SK-N-MC (cell line): ENCODE results near the gene HMG20B.

ENCODE experiments used
- DNase-seq: peaks from one replicate; pipeline ENCODE4 v3.0.0-alpha.2; 2011; ENCODE audit warnings: low read depth, low spot score
- H3K27ac ChIP-seq: fragments of 200-600 bp; sonication (generic); 2 replicates; pipeline ENCODE4 v1.5.1; 2016; ENCODE audit warnings: mixed run types
- H3K36me3 ChIP-seq: fragments of 200-600 bp; sonication (generic); 2 replicates; pipeline ENCODE4 v1.6.1; 2017; ENCODE audit warnings: antibody characterized with exemption, low read length, mixed read lengths; ENCODE audit not compliant: insufficient read depth
- H3K4me3 ChIP-seq: fragments of 200-600 bp; sonication (generic); 2 replicates; pipeline ENCODE4 v1.5.1; 2016
- H3K9ac ChIP-seq: fragments of 200-600 bp; sonication (generic); 2 replicates; pipeline ENCODE4 v1.8.0; 2017; ENCODE audit warnings: mixed run types, mixed read lengths; ENCODE audit not compliant: insufficient read length
- H3K9me3 ChIP-seq: fragments of 200-600 bp; sonication (generic); 2 replicates; pipeline ENCODE4 v1.6.1; 2017; ENCODE audit warnings: low read depth, mild to moderate bottlenecking, antibody characterized with exemption, low read length, moderate library complexity, mixed read lengths
- EZH2 ChIP-seq: fragments of 200-600 bp; sonication (generic); IDR thresholded peaks from one replicate; pipeline ENCODE4 v1.6.1; 2017; ENCODE audit warnings: antibody characterized with exemption
- FOXP2 ChIP-seq: optimal IDR thresholded peaks from 2 replicates; pipeline ENCODE3; 2011; ENCODE audit warnings: mild to moderate bottlenecking, moderate library complexity; ENCODE audit not compliant: insufficient read depth; ENCODE audit errors: extremely low read length, control extremely low read depth
- POLR2AphosphoS5 ChIP-seq: IDR thresholded peaks from 2 replicates; pipeline ENCODE4 v1.6.1; 2012; ENCODE audit warnings: mild to moderate bottlenecking, low read depth, low read length, borderline replicate concordance

The HMG20B gene

GRCh38 chr19:3538965-3539755 lies 33.6 kb upstream of the HMG20B start, which contains the start of gene TEKTIP1:
Gene TEKTIP1 (plus strand): TSS chr19:3539174. CDS start chr19:3539178, 4 bp downstream.
- DNase-seq: no peak

GRCh38 chr19:3539756-3540118 lies 33.0 kb upstream of the HMG20B start:
- Histone ChIP-seq H3K9ac (no peak overlapping the region), H3K36me3 (peaks cover 8% of the 10 kb centered on the region; the same call in 1 of the 2 replicates), H3K4me3 (no peak overlapping the region), H3K9me3 (no peaks in the 10 kb centered on the region), H3K27ac (no peak overlapping the region)
- TF ChIP-seq EZH2: no peak
- TF ChIP-seq POLR2AphosphoS5: no peak
- TF ChIP-seq FOXP2: no peak
- DNase-seq: no peak

More at GRCh38 chr19:3538965-3539755, 33.6 kb upstream of the HMG20B start, which contains the start of gene TEKTIP1:
- TF ChIP-seq FOXP2 (no peak), EZH2 (no peak), POLR2AphosphoS5 (no peak; the same call in 1 of the 2 replicates)
- Histone ChIP-seq H3K9ac (no peak within 1 kb of the TSS), H3K9me3 (no peaks in the 10 kb centered on the region), H3K27ac (no peak within 1 kb of the TSS), H3K36me3 (peaks cover 8% of the 10 kb centered on the region; the same call in 1 of the 2 replicates), H3K4me3 (no peak within 1 kb of the TSS)

DNA sequence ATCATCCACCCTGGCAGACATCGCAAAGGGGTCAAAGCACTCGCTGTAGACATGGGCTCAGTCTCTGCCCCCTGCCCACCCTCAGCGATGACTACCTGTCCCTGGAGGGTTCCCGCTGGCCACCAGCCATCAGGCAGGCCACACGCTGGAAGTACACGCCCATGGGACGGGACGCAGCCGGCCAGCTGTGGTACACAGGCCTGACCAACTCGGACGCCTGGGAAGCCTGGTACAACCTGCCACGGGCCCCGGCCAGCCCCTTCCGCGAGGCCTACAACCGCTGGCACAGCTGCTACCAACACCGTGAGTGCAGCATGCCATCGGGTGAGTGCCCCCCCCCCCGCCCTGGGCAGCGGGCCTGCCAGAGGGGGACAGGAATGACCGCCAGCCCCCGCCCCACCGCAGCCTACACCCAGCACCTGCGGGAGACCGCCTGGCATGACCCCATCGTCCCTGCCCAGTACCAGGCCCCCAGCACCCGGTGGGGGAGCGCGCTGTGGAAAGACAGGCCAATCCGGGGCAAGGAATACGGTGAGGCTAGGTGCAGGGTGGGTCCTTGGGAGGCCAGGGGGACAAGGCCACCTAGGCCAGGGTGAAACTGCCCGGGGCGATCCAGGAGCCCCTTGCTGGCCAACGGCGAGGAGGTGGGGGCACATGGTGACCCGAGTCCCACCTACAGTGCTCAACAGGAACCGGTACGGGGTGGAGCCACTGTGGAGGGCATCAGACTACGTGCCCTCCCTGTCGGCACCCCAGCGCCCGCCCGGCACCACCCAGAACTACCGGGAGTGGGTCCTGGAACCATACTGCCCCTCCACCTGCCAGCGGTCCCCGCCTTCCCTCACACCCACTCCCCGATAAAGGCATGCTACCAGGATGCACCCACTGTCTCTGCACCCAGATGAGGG lies 29.3 kb upstream of the HMG20B start:
- DNase-seq: no peak
- Histone ChIP-seq H3K9me3 (no peaks in the 10 kb centered on the region), H3K4me3 (no peak overlapping the region), H3K27ac (no peak overlapping the region), H3K36me3 (no peaks in the 10 kb centered on the region), H3K9ac (no peak overlapping the region)
- TF ChIP-seq POLR2AphosphoS5 (no peak), FOXP2 (no peak), EZH2 (no peak)

- no peak overlapping the region for H3K4me3 ChIP-seq
- H3K27ac ChIP-seq: no peak overlapping the region
- TF ChIP-seq EZH2: no peak
- no peak for TF ChIP-seq FOXP2
- TF ChIP-seq POLR2AphosphoS5: no peak
- DNase-seq: no peak
- H3K36me3 ChIP-seq: no peaks in the 10 kb centered on the region
- no peaks in the 10 kb centered on the region for H3K9me3 ChIP-seq
- no peak overlapping the region for H3K9ac ChIP-seq
These were observed 28.7 kb upstream of the HMG20B start for GRCh38 chr19:3544058-3544376.

DNA sequence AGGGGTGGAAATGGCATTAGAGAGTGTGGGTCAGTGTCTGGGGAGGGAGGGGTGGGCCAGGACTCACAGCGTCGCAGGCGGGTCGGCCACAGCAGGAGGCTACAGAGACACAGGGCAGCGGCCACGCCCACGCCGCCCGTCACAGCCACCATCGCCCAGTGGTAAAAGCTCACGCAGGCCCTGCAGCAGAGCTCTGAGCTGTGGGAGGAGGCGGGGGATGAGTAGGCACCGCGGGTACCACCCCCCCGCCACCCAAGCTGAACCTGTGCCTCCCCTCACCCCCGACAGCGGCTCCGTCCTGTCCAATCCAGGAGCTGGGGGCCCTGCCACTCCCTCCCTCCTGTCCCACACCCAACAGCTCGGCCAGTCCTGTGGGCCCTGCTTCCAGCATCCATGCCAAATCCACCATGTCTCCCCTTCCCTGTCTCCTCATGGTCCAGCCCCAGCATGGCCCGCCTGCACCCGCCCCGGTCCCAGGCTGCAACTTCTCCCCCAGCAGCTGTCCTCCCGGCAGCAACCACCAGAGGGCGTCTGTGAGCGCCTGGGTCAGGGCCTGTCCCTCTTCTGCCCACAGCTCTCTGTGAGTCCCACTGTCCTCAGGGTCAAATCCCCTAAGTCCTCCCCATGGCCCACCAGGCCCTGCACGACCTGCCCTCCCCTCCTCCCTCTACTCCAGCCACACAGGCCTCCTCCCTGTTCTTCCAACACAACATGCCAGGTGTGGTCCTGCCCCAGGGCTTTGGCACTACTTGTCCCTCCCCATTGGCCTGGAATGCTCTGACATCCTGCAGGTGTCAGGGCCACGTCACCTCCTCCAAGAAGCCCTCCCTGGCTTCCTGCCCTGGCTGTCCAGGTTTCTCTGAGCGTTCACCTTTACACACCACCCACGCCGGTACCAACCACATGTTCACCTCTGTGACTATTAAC lies 27.7 kb upstream of the HMG20B start:
- Histone ChIP-seq H3K27ac (no peak overlapping the region), H3K36me3 (no peaks in the 10 kb centered on the region), H3K9ac (no peak overlapping the region), H3K9me3 (no peaks in the 10 kb centered on the region), H3K4me3 (no peak overlapping the region)
- no peak for TF ChIP-seq POLR2AphosphoS5
- TF ChIP-seq FOXP2: no peak
- no peak for TF ChIP-seq EZH2
- no peak for DNase-seq

GRCh38 chr19:3545669-3546034 lies 27.1 kb upstream of the HMG20B start:
- TF ChIP-seq FOXP2 (no peak), POLR2AphosphoS5 (no peak), EZH2 (no peak)
- no peak for DNase-seq
- Histone ChIP-seq H3K4me3 (no peak overlapping the region), H3K9me3 (no peaks in the 10 kb centered on the region), H3K27ac (no peak overlapping the region), H3K9ac (no peak overlapping the region), H3K36me3 (no peaks in the 10 kb centered on the region)

DNA sequence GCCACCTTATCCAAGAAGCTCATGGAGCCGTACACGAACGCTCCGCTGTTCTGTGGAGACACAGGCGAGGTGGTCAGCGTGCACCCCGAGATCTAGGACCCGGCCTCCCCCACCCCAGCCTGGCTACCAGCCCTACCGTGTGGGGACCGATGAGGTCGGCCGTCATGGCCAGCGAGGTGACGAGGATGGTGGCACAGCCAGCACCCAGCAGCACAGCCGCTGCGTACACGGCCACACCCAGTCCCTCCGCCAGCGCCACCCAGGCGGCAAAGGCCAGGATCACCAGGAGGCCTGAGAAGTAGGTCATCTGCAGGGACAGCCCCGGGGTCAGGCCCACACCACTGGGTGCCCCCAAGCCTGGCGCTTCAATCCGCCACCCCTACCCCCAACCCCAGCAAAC lies 26.6 kb upstream of the HMG20B start:
- no peak overlapping the region for H3K4me3 ChIP-seq
- no peak overlapping the region for H3K9ac ChIP-seq
- no peaks in the 10 kb centered on the region for H3K9me3 ChIP-seq
- no peak overlapping the region for H3K27ac ChIP-seq
- DNase-seq: no peak
- no peak for TF ChIP-seq POLR2AphosphoS5
- H3K36me3 ChIP-seq: no peaks in the 10 kb centered on the region
